Measurements from ENCODE around the gene CSF1R.

- TF ChIP-seq EZH2 (IDR thresholded peaks at IDR 0.05; ENCODE audit: borderline replicate concordance, low read depth, low read length, severe bottlenecking) (no peak), POLR2A (IDR thresholded peaks at IDR 0.05; ENCODE audit: low read depth, low read length) (no peak), JUN (IDR thresholded peaks at IDR 0.05; ENCODE audit: borderline replicate concordance, insufficient read depth, insufficient read length, low read depth) (no peak), MYC (IDR thresholded peaks at IDR 0.05; ENCODE audit: low read depth, low read length) (no peak), MAX (IDR thresholded peaks at IDR 0.05; ENCODE audit: insufficient read depth, insufficient read length) (no peak), POLR2AphosphoS5 (IDR thresholded peaks at IDR 0.05; ENCODE audit: insufficient read depth, low read depth, low read length) (no peak), GATA2 (IDR thresholded peaks at IDR 0.05; ENCODE audit: insufficient read depth, insufficient read length, low read depth, low read length) (no peak)
- TF ChIP-seq, protein P1, sequence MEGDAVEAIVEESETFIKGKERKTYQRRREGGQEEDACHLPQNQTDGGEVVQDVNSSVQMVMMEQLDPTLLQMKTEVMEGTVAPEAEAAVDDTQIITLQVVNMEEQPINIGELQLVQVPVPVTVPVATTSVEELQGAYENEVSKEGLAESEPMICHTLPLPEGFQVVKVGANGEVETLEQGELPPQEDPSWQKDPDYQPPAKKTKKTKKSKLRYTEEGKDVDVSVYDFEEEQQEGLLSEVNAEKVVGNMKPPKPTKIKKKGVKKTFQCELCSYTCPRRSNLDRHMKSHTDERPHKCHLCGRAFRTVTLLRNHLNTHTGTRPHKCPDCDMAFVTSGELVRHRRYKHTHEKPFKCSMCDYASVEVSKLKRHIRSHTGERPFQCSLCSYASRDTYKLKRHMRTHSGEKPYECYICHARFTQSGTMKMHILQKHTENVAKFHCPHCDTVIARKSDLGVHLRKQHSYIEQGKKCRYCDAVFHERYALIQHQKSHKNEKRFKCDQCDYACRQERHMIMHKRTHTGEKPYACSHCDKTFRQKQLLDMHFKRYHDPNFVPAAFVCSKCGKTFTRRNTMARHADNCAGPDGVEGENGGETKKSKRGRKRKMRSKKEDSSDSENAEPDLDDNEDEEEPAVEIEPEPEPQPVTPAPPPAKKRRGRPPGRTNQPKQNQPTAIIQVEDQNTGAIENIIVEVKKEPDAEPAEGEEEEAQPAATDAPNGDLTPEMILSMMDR (IDR thresholded peaks at IDR 0.05; ENCODE audit: extremely low read depth in 1 of 2, insufficient read depth in 1 of 2, low read depth in 1 of 2, low read length in 2 of 2), result no peak
These were observed 32.3 kb upstream of the CSF1R start for GRCh38 chr5:150118561-150119229.
